HG03159 (cell line): ENCODE results near the gene VAV2.

Experiments used
- ATAC-seq: cut with Tn5 transposase; IDR thresholded peaks from one replicate; pipeline ENCODE4 v1.9.1; 2021; ENCODE audit warnings: mild to moderate bottlenecking, moderate library complexity; ENCODE audit not compliant: unreplicated experiment

The VAV2 gene

DNA sequence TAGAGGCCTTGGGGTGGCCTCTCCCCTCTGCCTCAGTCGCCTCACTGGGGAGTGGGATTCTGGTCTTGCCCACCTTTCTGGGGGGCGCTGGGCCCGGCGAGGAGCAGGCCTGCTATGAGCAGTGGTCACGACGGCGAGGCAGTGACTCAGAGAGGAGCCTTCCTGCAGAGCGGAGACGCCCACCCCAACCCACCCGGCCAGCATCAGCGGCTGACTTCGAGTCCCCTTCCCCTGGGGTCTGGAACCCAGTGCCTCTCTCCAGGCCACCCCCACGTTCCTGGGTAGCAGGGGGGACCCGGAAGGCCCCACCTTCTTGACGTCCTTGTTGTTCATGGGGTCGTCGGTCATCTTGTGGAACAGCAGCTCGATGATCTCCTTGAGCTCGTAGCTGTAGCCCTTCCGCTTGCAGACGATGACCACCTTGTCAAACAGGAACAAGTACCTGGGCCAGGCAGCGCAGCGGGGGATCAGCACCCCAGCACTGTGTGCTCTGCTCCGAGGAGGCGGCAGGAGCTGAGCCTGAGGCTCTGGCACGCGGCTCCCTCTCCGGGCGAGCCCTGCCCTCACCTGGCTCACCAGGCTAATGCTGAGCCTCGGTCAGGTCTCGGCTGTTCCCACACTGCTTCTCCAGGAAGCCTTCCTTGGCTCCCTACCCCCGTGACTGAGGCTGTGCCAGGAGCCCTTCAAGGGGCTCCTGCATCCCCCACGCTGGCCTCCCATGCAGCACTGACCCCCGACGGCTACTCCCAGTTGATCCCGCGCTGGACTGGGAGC lies 203.9 kb downstream of the VAV2 start:
- ATAC-seq: no peak

DNA sequence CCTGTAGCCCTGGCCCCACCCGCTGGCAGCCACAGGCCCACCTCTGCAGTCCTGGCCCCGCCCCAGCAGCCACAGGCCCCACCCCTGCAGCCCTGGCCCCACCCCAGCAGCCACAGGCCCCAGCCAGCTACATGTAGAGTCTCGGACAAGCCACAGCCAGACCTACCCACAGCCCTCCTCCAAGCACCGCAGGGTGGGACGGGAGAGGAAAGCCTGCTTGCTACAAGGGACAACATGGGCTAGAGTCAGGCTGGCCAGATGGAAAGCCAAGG lies 204.4 kb downstream of the VAV2 start:
- ATAC-seq: peak; percentile 46

DNA sequence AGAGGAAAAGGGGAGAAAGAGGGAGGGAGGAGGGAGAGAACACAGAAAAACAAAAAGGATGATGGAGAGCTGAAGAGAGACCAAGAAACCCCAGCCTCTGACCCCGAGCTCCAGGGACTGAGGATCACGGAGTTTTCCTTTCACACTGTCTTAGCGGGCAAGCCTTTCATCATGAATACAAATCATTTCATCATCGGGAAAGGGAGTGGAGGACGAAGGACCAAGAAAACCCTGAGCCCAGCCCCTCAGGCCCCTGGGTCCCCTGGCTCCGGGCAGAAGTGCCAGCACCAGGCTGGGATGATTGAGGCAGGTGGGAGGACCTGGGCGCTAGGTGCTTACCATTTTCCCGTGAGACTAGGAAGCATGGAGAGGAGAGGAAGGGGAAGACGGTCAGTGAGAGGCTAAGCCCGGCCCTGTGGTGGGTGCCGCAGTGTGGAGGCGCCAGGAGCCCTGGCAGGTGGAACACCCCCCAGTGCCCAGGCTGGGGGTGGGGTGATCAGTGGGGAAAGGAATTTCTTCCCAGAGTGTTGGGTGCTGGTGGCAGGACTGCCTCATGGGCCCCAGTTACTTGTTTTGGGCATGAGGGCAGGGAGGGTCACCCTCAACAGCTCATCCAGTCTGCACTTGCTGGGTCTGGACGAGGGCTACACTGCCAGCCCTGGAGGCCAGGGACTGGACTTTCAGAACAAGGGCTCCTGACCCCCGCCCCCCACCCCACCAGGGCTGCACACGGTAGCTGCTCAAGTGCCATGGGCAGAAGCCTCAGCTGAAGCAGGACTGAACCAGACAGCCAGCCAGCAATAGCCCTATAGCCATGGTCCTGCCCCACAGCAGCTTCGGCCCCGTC lies 205.0 kb downstream of the VAV2 start:
- no peak for ATAC-seq

DNA sequence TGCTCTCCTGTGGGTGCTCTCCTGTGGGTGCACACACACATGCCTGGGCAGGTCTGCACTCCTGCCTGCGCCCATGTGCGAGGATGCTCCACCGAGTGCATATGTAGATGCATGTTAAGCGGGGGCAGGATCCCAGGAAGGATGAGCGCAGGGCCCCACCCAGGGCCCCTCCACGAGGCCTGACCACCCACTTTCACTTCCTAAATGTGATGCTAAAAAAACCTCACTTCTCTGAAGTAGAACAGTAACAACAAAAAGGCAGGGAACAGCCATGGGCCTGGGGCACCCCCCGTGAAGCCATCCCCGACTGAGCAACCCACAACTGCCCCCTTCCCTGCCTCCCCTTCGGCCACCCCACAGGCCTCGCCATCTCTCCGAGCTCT lies 205.8 kb downstream of the VAV2 start:
- ATAC-seq: peak; percentile 52

DNA sequence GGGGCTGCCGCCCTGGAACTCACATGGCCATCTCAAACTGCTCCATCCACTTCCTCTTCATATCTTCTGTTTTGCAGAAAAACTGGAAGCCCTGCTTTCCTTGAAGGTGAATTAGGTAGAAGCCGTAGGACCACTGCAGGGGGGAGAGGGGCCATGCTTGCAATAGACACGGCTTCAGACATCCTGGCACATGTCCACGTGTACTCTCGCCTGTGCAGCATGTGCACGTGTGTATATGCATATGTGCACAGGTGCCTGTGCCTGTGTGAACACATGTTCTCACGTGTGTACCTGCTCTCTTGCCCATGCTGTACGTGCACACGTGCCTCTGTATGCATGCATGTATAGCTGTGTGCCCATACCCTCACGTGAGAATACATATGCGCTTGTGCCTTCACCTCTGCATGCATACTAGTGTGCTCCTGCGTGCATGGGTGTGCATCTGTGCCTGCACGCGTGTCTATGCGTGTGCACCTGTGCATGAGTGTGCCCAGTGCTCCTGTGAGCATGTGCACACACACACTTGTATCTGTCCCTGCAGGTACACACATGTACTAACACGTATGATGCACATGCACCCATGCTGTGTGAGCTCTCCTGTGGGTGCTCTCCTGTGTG lies 206.3 kb downstream of the VAV2 start:
- no peak for ATAC-seq

DNA sequence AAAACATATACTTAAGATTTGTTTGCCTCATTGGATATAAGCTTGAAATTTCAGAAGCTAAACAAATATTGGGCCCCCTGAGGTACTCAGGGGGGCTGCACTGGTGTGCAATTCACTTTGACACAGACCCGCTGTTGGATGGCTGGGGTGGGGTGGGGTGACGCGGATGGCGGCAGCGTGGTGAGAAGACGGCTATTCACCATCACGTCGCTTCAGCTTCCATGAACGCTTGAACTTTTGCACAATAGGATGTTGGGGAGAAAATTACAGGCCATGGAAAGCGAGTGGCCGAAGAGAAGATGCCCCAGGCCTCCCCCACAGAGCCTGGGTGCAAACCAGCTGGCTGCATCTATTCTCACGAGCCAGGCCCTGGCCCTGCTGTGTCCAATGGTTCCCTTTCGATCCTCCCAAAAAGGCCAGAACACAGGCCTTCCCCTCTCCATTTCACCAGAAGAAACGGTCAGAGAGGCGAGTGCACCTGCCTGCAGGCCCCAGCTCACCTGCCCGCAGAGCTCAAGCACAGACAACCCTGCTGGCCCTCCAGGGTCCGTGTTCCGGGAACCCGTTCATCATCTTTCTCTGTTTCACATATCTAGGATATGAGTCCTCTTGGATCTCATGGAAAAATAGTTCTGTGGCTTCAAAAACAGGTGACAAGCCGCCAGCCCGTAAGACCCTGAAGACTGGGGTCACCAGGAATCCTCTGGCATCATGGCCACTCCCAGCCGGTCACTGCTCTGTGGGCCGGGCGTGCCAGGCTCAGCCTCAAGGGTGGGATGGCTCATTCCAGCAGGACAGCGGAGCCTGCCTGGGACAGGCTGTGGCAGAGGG lies 207.2 kb downstream of the VAV2 start:
- no peak for ATAC-seq

- no peak for ATAC-seq
Measured at GRCh38 chr9:133783331-133783731, 208.8 kb downstream of the VAV2 start.

DNA sequence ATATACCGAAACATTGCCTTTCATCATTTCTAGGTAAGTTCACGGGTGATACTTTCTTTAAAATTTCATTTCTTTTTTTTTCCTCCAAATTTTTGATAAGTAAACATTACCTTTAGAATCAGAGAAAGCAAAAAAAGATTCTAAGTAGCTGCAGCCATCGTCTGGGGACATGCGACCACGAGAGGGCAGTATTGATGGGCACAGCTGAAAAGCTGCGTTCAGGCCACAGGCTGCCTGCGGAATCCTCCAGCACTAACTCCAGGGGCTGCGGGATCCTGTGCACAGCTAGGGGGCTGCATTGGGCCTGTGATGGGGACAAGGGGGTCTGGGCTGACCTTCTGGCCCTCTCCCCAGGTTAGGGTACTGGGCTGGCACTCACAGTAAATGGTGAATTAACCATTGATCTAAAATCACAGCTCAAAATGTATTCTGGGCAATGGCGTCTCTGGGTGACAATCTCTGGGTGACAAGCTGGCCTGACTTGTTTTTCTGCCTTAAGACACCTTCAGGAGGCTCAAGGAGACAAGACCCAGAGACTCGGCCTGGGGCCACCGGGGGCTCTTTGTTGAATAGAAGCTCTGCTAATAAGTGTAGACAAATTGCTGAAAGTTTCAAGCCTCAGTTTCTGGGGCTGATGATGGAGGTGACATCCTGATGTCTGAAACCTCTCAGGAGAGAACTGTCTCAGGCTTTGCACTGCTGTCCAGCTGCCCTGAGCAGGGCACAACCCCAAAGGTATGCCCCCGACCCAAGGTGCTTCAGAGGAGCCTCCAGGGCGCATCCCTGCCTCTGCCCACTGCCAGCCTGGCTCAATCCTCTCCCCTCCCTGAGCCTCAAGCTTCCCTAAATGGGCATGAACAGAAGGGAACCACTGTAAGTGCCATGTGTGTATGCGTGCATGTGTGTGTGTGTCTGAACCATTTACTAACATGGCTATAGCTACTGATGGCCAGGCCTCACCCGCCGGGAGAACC lies 209.7 kb downstream of the VAV2 start:
- no peak for ATAC-seq

DNA sequence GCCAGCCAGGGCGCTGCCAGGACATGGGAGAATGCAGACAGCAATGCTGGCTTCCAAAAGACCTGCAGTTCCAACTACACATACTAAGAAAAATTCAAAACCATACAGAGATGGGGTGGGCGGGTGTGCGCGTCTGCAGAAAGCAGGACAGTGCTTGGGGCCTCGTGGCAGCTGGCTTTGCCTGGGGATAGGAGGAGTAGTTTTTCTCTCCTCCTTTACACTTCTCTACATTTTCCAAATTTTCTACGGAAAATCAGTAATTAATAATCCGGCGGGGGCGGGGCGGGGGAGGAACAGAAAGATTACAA lies 210.3 kb downstream of the VAV2 start:
- ATAC-seq: no peak

DNA sequence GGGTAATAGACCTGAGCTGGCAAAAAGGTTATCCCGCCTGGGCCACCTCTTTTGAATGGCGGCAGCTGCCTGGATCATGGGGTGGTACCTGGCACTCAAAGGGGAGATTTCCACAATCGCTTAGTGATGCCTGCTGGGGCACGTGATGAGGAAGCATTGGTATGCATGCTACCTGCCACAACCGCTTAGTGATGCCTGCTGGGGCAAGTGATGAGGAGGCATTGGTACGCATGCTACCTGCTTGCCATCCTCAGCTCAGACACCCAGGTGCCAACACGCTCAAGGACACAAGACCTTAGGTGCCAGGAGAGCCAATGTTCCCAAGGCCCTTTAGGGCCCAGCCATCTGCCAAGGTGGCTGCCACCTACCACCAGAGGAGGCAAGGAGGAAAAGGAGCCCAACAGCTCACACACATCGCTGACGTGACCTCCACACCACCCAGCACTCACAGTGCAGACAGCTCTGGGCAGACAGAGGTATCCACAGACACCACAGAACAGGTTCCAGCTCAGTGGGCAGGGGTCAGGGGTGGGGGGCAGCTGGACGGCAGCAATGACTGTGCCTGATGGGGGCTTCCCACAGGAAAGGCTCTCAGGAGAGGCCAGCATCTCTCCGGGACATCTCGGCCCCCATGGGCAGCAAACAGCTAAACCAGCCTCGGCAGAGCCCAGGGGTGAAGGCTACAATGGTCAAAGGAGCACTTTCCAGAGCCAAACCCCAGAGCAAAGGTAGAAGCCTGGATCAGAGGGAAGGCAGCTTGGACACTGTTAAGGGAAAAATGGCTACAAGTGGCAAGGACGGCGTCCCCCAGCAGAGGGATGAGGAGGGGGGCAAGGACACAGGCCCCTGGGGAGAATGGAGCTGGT lies 210.9 kb downstream of the VAV2 start:
- no peak for ATAC-seq

- ATAC-seq: no peak
Measured at GRCh38 chr9:133780404-133780945, 211.6 kb downstream of the VAV2 start.

GRCh38 chr9:133779516-133780403 lies 212.4 kb downstream of the VAV2 start:
- no peak for ATAC-seq

DNA sequence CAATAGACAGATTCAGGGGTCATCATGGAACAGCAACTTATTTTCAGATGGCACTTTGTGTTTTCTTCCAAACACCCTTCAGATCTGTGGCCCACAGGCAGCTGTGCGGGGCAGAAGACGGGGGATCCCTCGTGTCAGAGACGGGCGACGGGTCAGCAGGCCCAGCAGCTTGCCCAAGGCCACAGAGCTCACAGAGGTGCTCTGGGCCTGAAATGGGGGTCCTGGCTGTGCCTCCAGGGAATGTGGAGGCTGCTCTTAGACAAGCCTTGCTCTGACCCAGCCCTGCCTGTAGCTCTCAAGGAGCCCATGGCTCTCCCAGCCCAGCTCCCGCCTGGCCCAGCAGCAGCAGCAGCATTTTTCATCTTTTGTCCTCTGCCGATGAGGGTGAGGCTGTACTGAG lies 213.0 kb downstream of the VAV2 start:
- ATAC-seq: no peak

DNA sequence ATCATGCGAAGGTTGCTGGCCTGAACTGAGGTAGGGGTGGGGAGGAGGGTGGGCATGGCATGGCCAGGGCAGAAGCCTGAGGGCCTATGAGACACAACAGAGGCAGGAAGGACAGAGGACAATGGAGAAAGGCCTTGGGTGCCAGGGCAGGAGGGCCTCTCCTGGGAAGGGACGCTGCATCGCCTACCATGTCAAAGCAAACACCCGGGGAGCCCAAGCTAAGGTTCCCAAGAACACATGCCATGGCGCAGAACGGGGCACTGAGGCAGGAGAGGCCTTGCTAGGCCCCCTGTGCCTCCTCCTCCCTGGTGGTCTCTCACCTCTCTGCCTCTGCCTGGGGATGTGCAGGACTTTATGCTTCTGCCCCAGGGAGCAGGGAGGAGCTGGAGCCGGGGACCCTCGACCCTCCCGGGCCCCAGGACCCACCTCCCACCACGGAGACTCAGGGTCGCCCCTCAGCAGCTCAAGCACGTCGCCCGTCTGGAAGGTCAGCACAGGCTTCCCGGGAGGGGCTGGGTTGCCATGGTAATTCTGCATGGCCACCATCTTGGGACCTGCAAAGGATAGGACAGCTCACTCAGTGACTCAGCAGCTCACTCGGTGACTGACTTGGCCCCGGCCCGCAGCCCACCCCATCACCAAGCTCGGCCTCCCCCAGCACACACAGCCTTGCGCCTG lies 213.6 kb downstream of the VAV2 start:
- ATAC-seq: no peak

- ATAC-seq: no peak
Measured at GRCh38 chr9:133777871-133778270, 214.3 kb downstream of the VAV2 start.

DNA sequence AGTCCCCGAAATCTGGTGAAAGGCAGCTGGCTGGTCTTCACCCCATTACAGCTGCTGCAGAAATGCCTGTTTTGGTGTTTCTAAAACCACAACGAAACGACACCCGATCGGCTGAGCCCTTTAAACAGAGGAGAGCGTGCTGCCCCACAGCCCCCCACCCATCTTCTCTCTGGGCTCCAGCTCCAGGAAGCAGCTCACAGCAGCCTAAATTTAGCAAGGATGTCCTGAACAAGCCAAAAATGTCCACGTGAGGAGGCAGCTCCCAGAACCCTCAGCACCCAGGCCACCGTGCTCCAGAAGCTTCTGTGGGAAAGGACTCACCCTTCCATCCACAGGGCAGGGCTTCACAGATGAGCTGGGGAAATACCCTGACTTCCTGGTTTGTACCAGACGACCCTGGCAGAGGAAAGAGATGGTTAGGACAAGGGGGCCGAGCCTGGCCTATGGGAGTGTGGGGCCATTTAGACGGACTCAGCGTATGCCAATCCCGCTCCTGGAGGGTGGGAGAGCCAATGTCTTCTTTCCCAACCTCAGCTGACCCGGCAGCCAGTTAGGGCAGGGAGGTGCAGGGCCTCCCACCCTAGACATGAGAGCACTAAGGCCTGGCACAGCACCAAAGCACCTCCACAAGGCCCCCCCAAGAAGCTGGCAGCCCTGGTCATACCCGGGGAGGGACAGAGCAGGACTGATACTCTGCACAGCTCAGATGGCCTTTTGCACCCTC lies 214.9 kb downstream of the VAV2 start:
- no peak for ATAC-seq
